ENCODE measurements around the gene JMJD7. TPM values are rescaled to one million over a fixed set of nuclear protein-coding genes. Genes with fewer than 3 reads are reported as not detected.

Gene JMJD7
- total RNA-seq, 3 donors from 2014 or later, result 8.4 to 11.7 (median 8.8) TPM

- ATAC-seq, result no peak
- Mint-ChIP-seq H3K36me3 (ENCODE audit: insufficient read depth) (peaks cover 4% of the 10 kb centered on the region), H3K4me1 (ENCODE audit: low read depth) (peaks cover 11% of the 10 kb centered on the region), H3K9me3 (no peaks in the 10 kb centered on the region), H3K4me3 (no peak overlapping the region), H3K27me3 (ENCODE audit: low read depth) (no peaks in the 10 kb centered on the region)
- no peak for DNase-seq
Measured at GRCh38 chr15:41809121-41809520, 18.8 kb upstream of the JMJD7 start.

- no peak overlapping the region for H3K4me3 Mint-ChIP-seq
- peaks cover 2% of the 10 kb centered on the region for H3K36me3 Mint-ChIP-seq (ENCODE audit: insufficient read depth)
- no peak for ATAC-seq
- peaks cover 9% of the 10 kb centered on the region for H3K4me1 Mint-ChIP-seq (ENCODE audit: low read depth)
- no peak for DNase-seq
- H3K9me3 Mint-ChIP-seq, result no peaks in the 10 kb centered on the region
- H3K27me3 Mint-ChIP-seq (ENCODE audit: low read depth), result no peaks in the 10 kb centered on the region
Measured at GRCh38 chr15:41809526-41810220, 18.2 kb upstream of the JMJD7 start.

- Mint-ChIP-seq H3K4me3 (no peak overlapping the region), H3K27me3 (ENCODE audit: low read depth) (no peaks in the 10 kb centered on the region), H3K36me3 (ENCODE audit: insufficient read depth) (peaks cover 5% of the 10 kb centered on the region), H3K9me3 (no peaks in the 10 kb centered on the region), H3K4me1 (ENCODE audit: low read depth) (peaks cover 5% of the 10 kb centered on the region)
- peak; percentile 11 to 26 for ATAC-seq
- no peak for DNase-seq
Measured at GRCh38 chr15:41810651-41811431, 17.1 kb upstream of the JMJD7 start.

GRCh38 chr15:41811432-41812195 is 16.3 kb upstream of the JMJD7 start:
- Mint-ChIP-seq H3K4me3 (no peak overlapping the region), H3K9me3 (no peaks in the 10 kb centered on the region), H3K27me3 (ENCODE audit: low read depth) (no peaks in the 10 kb centered on the region), H3K36me3 (ENCODE audit: insufficient read depth) (peaks cover 12% of the 10 kb centered on the region), H3K4me1 (ENCODE audit: low read depth) (peaks cover 5% of the 10 kb centered on the region)
- DNase-seq (peak; percentile 75), ATAC-seq (peak; percentile 90 to 95)

- H3K9me3 Mint-ChIP-seq, result no peaks in the 10 kb centered on the region
- no peaks in the 10 kb centered on the region for H3K27me3 Mint-ChIP-seq (ENCODE audit: low read depth)
- ATAC-seq, result no peak
- peaks cover 5% of the 10 kb centered on the region for H3K4me1 Mint-ChIP-seq (ENCODE audit: low read depth)
- no peak for DNase-seq
- H3K36me3 Mint-ChIP-seq (ENCODE audit: insufficient read depth), result peaks cover 16% of the 10 kb centered on the region
- H3K4me3 Mint-ChIP-seq, result no peak overlapping the region
Measured at GRCh38 chr15:41812820-41813375, 15.0 kb upstream of the JMJD7 start.

DNA sequence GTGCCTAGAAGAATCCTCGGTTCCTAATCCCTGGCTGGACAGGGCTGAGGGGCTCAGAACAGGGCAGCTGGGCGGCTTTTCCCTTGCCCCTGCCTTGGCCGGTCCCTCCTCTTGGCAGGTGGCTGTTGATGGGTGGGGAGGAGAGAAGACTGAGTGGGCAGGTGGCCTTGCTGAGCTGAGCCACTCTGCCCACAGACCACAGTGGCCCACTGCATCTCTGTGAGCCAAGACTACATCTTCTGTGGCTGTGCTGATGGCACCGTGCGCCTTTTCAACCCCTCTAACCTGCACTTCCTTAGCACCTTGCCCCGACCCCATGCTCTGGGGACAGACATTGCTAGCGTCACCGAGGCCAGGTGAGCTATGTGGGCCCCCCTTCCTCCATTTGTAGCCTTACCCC is 14.5 kb upstream of the JMJD7 start:
- peaks cover 17% of the 10 kb centered on the region for H3K36me3 Mint-ChIP-seq (ENCODE audit: insufficient read depth)
- no peaks in the 10 kb centered on the region for H3K9me3 Mint-ChIP-seq
- ATAC-seq (no peak), DNase-seq (no peak)
- peaks cover 5% of the 10 kb centered on the region for H3K4me1 Mint-ChIP-seq (ENCODE audit: low read depth)
- no peaks in the 10 kb centered on the region for H3K27me3 Mint-ChIP-seq (ENCODE audit: low read depth)
- H3K4me3 Mint-ChIP-seq, result no peak overlapping the region

DNA sequence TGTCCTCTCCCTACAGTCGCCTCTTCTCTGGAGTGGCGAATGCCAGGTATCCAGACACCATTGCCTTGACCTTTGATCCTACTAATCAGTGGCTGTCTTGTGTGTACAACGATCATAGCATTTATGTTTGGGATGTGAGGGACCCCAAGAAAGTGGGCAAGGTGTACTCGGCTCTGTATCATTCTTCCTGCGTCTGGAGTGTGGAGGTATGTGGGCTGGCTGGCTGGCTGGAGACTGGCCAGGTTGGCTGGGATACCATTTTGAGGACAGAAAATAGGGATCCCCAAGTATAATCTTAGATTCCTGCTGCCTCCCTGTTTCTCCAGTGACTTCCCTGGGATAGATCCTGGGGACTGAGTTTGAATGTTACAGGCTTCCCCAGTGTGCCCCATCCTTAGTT is 13.4 kb upstream of the JMJD7 start:
- no peak for ATAC-seq
- peaks cover 17% of the 10 kb centered on the region for H3K36me3 Mint-ChIP-seq (ENCODE audit: insufficient read depth)
- H3K9me3 Mint-ChIP-seq, result no peaks in the 10 kb centered on the region
- no peak for DNase-seq
- no peak overlapping the region for H3K4me3 Mint-ChIP-seq
- H3K4me1 Mint-ChIP-seq (ENCODE audit: low read depth), result peaks cover 5% of the 10 kb centered on the region
- no peaks in the 10 kb centered on the region for H3K27me3 Mint-ChIP-seq (ENCODE audit: low read depth)

- H3K4me3 Mint-ChIP-seq, result no peak overlapping the region
- DNase-seq (no peak), ATAC-seq (no peak)
- H3K36me3 Mint-ChIP-seq (ENCODE audit: insufficient read depth), result peaks cover 27% of the 10 kb centered on the region
- H3K9me3 Mint-ChIP-seq, result no peaks in the 10 kb centered on the region
- no peaks in the 10 kb centered on the region for H3K27me3 Mint-ChIP-seq (ENCODE audit: low read depth)
- no peaks in the 10 kb centered on the region for H3K4me1 Mint-ChIP-seq (ENCODE audit: low read depth)
Measured at GRCh38 chr15:41816788-41817187, 11.1 kb upstream of the JMJD7 start.

- H3K27me3 Mint-ChIP-seq (ENCODE audit: low read depth), result no peaks in the 10 kb centered on the region
- no peaks in the 10 kb centered on the region for H3K9me3 Mint-ChIP-seq
- no peak overlapping the region for H3K4me3 Mint-ChIP-seq
- DNase-seq (no peak), ATAC-seq (no peak)
- no peaks in the 10 kb centered on the region for H3K4me1 Mint-ChIP-seq (ENCODE audit: low read depth)
- H3K36me3 Mint-ChIP-seq (ENCODE audit: insufficient read depth), result peaks cover 27% of the 10 kb centered on the region
Measured at GRCh38 chr15:41817327-41817726, 10.6 kb upstream of the JMJD7 start.

DNA sequence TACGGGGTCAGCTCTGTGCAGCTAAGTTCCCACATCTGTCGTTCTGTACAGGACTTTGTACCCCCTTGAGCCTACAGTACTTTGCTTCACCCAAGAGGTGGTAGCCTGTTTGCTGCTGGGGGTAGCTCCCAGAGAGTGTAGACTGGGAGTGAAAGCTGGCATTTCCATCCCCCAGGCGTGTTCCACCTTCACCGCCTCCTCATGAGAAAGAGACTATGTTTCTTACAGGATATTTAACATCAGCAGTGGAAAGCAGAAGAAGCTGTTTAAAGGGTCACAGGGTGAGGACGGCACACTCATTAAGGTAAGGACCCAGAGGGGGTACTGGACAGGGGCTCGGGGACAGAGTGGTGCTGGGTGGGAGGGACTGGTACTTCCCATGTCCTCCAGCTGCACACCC is 10.1 kb upstream of the JMJD7 start:
- H3K36me3 Mint-ChIP-seq (ENCODE audit: insufficient read depth), result peaks cover 27% of the 10 kb centered on the region
- no peaks in the 10 kb centered on the region for H3K9me3 Mint-ChIP-seq
- H3K4me1 Mint-ChIP-seq (ENCODE audit: low read depth), result no peaks in the 10 kb centered on the region
- DNase-seq (no peak), ATAC-seq (no peak)
- no peak overlapping the region for H3K4me3 Mint-ChIP-seq
- H3K27me3 Mint-ChIP-seq (ENCODE audit: low read depth), result no peaks in the 10 kb centered on the region

DNA sequence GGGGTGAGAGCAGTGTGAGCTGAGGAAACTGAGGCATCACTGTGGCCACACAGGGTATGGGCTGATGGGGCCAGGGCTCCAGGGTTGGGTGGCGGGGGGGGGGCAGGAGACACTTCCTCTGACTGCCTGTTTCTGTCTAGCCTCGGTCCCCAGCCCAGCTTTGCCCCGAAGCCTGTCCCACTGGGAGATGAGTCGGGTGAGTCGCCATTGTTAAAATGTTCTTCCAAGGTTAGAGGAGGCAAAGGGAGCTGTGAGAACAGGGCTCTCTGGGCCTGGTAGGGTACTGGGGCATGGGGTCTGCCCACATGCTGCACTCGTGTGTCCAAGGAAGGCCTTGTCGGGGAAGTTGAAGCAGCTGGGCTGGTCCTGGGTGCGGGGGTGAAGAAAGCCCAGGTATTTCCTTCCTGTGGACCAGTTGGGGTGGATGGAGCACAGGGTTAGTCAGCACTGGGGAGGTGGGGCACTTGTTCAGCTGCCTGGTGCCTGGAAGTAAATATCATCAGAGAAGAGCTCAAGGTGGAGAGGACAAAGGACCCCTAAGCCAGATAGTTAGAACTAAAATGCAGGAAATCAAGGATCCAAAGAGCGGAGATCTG is 8.3 kb upstream of the JMJD7 start:
- ATAC-seq (no peak), DNase-seq (no peak)
- Mint-ChIP-seq H3K27me3 (ENCODE audit: low read depth) (no peaks in the 10 kb centered on the region), H3K36me3 (ENCODE audit: insufficient read depth) (peaks cover 26% of the 10 kb centered on the region), H3K9me3 (no peaks in the 10 kb centered on the region), H3K4me3 (no peak overlapping the region), H3K4me1 (ENCODE audit: low read depth) (no peaks in the 10 kb centered on the region)

DNA sequence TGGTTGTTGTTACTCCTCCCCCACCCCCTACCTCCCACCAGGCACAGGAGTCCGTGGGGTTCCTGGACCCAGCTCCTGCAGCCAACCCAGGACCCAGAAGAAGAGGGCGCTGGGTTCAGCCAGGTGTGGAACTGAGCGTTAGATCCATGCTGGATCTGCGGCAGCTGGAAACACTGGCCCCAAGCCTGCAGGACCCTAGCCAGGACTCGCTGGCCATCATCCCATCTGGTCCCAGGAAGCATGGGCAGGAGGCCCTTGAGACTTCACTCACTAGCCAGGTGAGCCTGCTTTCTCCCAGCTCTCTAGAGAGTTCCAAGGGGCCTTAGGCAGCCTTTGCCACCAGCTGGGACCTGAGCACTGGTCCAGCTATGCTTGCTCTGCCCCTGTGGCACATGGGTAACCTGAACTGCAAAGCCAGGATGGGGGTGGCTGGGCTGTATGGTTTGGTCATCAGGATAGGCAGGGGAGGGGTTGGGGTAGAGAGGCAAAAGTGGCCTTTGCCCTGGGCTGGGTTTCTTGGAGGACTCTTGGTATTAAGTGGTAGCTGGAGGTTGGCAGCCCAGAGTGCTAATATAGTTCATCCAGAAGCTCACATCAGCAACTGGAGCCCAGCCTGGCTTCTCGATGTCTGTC is 7.0 kb upstream of the JMJD7 start:
- Mint-ChIP-seq H3K36me3 (ENCODE audit: insufficient read depth) (peaks cover 22% of the 10 kb centered on the region), H3K27me3 (ENCODE audit: low read depth) (no peaks in the 10 kb centered on the region)
- no peak for ATAC-seq

DNA sequence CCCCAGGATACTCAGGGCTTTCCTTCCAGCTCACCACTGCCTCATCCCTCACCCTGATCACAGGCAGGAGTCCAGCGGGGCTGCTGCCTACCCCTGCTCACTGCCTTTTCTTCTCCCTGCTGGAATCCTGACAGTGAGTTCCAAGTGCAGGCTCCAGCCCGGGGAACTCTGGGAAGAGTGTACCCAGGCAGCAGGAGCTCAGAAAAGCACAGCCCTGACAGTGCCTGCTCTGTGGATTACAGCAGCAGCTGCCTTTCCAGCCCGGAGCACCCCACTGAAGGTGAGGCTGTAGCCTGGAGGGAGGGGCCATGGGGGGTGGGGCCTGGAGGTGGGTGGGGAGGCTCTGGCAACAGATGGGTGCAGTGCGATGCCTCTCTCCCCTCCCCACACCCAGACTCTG is 6.1 kb upstream of the JMJD7 start:
- DNase-seq, result no peak
- Mint-ChIP-seq H3K4me3 (no peak overlapping the region), H3K27me3 (ENCODE audit: low read depth) (no peaks in the 10 kb centered on the region), H3K4me1 (ENCODE audit: low read depth) (peaks cover 4% of the 10 kb centered on the region), H3K36me3 (ENCODE audit: insufficient read depth) (peaks cover 17% of the 10 kb centered on the region), H3K9me3 (no peaks in the 10 kb centered on the region)
- ATAC-seq, result no peak

More for the DNA sequence above, 7.0 kb upstream of the JMJD7 start:
- H3K4me1 Mint-ChIP-seq (ENCODE audit: low read depth), result no peaks in the 10 kb centered on the region
- H3K9me3 Mint-ChIP-seq, result no peaks in the 10 kb centered on the region
- DNase-seq, result no peak
- H3K4me3 Mint-ChIP-seq, result no peak overlapping the region

GRCh38 chr15:41822471-41822870 is 5.4 kb upstream of the JMJD7 start:
- Mint-ChIP-seq H3K4me1 (ENCODE audit: low read depth) (peaks cover 4% of the 10 kb centered on the region), H3K4me3 (no peak overlapping the region), H3K9me3 (no peaks in the 10 kb centered on the region), H3K27me3 (ENCODE audit: low read depth) (no peaks in the 10 kb centered on the region), H3K36me3 (ENCODE audit: insufficient read depth) (peaks cover 16% of the 10 kb centered on the region)
- DNase-seq (no peak), ATAC-seq (no peak)

Data from activated T-cell treated with anti-CD3 and anti-CD28 coated beads, Interleukin-2, amount 50 U/mL, for 4 hours (primary cell).